HepG2 (cell line): ENCODE results near the gene PDZD8. TPM values are rescaled to one million over a fixed set of nuclear protein-coding genes. Genes with fewer than 3 reads are reported as not detected.

Experiments
- ATF4 ChIP-seq, 2 experiments: fragments of 450-650 bp in 1 of 2; sonication (generic) in 1 of 2; formaldehyde crosslinking; IDR thresholded peaks; 2 replicates each; pipeline versions ENCODE4 v1.5.0 to v1.8.0; 2020 to 2022; ENCODE audit warnings: mild to moderate bottlenecking in 1 of 2, missing genetic modification reagents in 1 of 2
- CBX1 ChIP-seq: IDR thresholded peaks from one replicate; pipeline ENCODE4 v1.6.1; 2016; ENCODE audit warnings: antibody characterized with exemption, low read depth
- CEBPG ChIP-seq: IDR thresholded peaks from 2 replicates; pipeline ENCODE4 v1.6.1; 2016
- CREM ChIP-seq, 2 experiments: sonication (generic) in 1 of 2; formaldehyde crosslinking in 1 of 2; IDR thresholded peaks; 2 replicates each; pipeline versions ENCODE4 v1.4.0 to v1.6.1; 2016 to 2020; ENCODE audit warnings: antibody characterized with exemption in 1 of 2, mild to moderate bottlenecking in 1 of 2, missing genetic modification reagents in 1 of 2
- EHMT2 ChIP-seq: fragments of 200-600 bp; sonication (generic); IDR thresholded peaks from 2 replicates; pipeline ENCODE4 v1.7.0; 2017; ENCODE audit warnings: antibody characterized with exemption, low read depth, low read length, borderline replicate concordance
- FOXA3 ChIP-seq: IDR thresholded peaks from 2 replicates; pipeline ENCODE4 v1.6.1; 2016; ENCODE audit warnings: missing genetic modification reagents, missing compliant biosample characterization
- GPBP1L1 ChIP-seq: sonication (generic); formaldehyde crosslinking; IDR thresholded peaks from 2 replicates; pipeline ENCODE4 v1.5.0; 2020; ENCODE audit warnings: mild to moderate bottlenecking, missing genetic modification reagents
- HNF1A ChIP-seq, 2 experiments: sonication (generic) in 1 of 2; formaldehyde crosslinking in 1 of 2; IDR thresholded peaks; 2 replicates each; pipeline versions ENCODE4 v1.4.0 to v1.6.1; 2016 to 2020; ENCODE audit warnings: borderline replicate concordance in 1 of 2, low read depth in 1 of 2, mild to moderate bottlenecking in 1 of 2, missing genetic modification reagents in 1 of 2
- NFKB2 ChIP-seq: sonication (generic); formaldehyde crosslinking; IDR thresholded peaks from 2 replicates; pipeline ENCODE4 v1.4.0; 2020; ENCODE audit warnings: missing genetic modification reagents, borderline replicate concordance
- SAP130 ChIP-seq: IDR thresholded peaks from 2 replicates; pipeline ENCODE4 v1.6.1; 2016; ENCODE audit warnings: low read depth
- SCMH1 ChIP-seq: sonication (generic); formaldehyde crosslinking; IDR thresholded peaks from 2 replicates; pipeline ENCODE4 v1.9.0; 2021; ENCODE audit warnings: missing genetic modification reagents, mild to moderate bottlenecking, borderline replicate concordance
- ZFYVE20 ChIP-seq: sonication (generic); formaldehyde crosslinking; IDR thresholded peaks from 2 replicates; pipeline ENCODE4 v1.8.0; 2023; ENCODE audit warnings: low read depth, mild to moderate bottlenecking, moderate library complexity, missing genetic modification reagents, borderline replicate concordance
- ZGPAT ChIP-seq: IDR thresholded peaks from 2 replicates; pipeline ENCODE4 v1.6.1; 2016; ENCODE audit warnings: mild to moderate bottlenecking
- ZNF362 ChIP-seq: sonication (generic); formaldehyde crosslinking; IDR thresholded peaks from 2 replicates; pipeline ENCODE4 v1.4.0; 2020; ENCODE audit warnings: missing genetic modification reagents, mild to moderate bottlenecking, borderline replicate concordance
- ZNF460 ChIP-seq: sonication (generic); formaldehyde crosslinking; IDR thresholded peaks from 2 replicates; pipeline ENCODE4 v1.5.1; 2020; ENCODE audit warnings: missing genetic modification reagents, mild to moderate bottlenecking, borderline replicate concordance
- ZNF781 ChIP-seq: sonication (generic); formaldehyde crosslinking; IDR thresholded peaks from 2 replicates; pipeline ENCODE4 v1.5.1; 2020; ENCODE audit warnings: borderline replicate concordance, mild to moderate bottlenecking, missing genetic modification reagents; ENCODE audit errors: not compliant biosample characterization
- ZSCAN20 ChIP-seq: sonication (generic); formaldehyde crosslinking; IDR thresholded peaks from 2 replicates; pipeline ENCODE4 v1.4.0; 2020; ENCODE audit warnings: missing genetic modification reagents, mild to moderate bottlenecking, borderline replicate concordance
- polyA plus RNA-seq, 8 experiments: library from polyadenylated mRNA; depleted of rRNA in 3 of 8; stranded (reverse) in 7 of 8; unstranded in 1 of 8; fragments of >200 nt; fragmentation: Illumina TruSeq in 4 of 8; extraction: Trizol in 4 of 8; gene quantifications; 2 replicates each; pipeline versions ENCODE4 v1.2.1 to v1.2.3, GENCODE V29; 2011 to 2016; ENCODE audit warnings: low read depth in 4 of 8, missing spikeins in 1 of 8, mixed read lengths in 1 of 8; ENCODE audit not compliant: insufficient read depth in 1 of 8
- total RNA-seq, 5 experiments: library from RNA; depleted of rRNA; stranded (reverse); fragments of >200 nt; fragmentation: Illumina TruSeq; extraction: Trizol; gene quantifications; 2 replicates each; pipeline ENCODE4 v1.2.3, GENCODE V29; 2016; ENCODE audit warnings: low read depth in 1 of 5

The PDZD8 gene
- total and polyA plus RNA-seq, 2 of the 13 experiments (the other 11 are each of a cell fraction or from before 2014, with no cell fraction given): 11.2 to 32.0 TPM

GRCh38 chr10:117399341-117400196, 24.3 kb upstream of the PDZD8 start (continued):
- TF ChIP-seq HNF1A (IDR thresholded peaks at IDR 0.05; ENCODE audit: low read depth) (0 out of 2 replicates have a peak, but pooled peaks have one; percentile 26), HNF1A (CRISPR knock-in tag; IDR thresholded peaks at IDR 0.05; ENCODE audit: borderline replicate concordance) (no peak), ATF4 (CRISPR knock-in tag; IDR thresholded peaks at IDR 0.05) (peak in 1 of 2 experiments; percentile 48; a peak in 1 of 4 replicates), CEBPG (peak; percentile 76), ZNF781 (CRISPR knock-in tag) (no peak), ZNF362 (CRISPR knock-in tag) (peak; percentile 85), NFKB2 (no peak), ZNF460 (peak; percentile 84), GPBP1L1 (CRISPR knock-in tag) (no peak), FOXA3 (0 out of 2 replicates have a peak, but pooled peaks have one; percentile 43), SAP130 (CRISPR knock-in tag) (peak; percentile 29), ZFYVE20 (no peak), ZSCAN20 (CRISPR knock-in tag) (no peak), SCMH1 (CRISPR knock-in tag) (no peak), ZGPAT (CRISPR knock-in tag) (peak; percentile 41; the same call in 1 of the 2 replicates), EHMT2 (peak; percentile 67; the same call in 1 of the 2 replicates), CBX1 (no peak), CREM (IDR thresholded peaks at IDR 0.05) (peak; percentile 50; the same call in 1 of the 2 replicates), CREM (CRISPR knock-in tag; IDR thresholded peaks at IDR 0.05) (no peak)
